Measurements from ENCODE around the gene RNF150. TPM values are rescaled to one million over a fixed set of nuclear protein-coding genes. Genes with fewer than 3 reads are reported as not detected.

RNF150 gene
- polyA plus RNA-seq, 3 donors = 0.21 TPM; not detected in 2

GRCh38 chr4:140876615-140877364 lies 256.5 kb downstream of the RNF150 start:
- H3K4me1 Mint-ChIP-seq = no peaks in the 10 kb centered on the region
- Histone ChIP-seq H3K4me2 (replicated peaks; ENCODE audit: extremely low read depth, low read length, poor library complexity, severe bottlenecking) (no peak overlapping the region), H2AFZ (ENCODE audit: insufficient read depth, low read depth, low read length, poor library complexity, severe bottlenecking) (no peak overlapping the region), H3K36me3 (replicated peaks in 1 of 2; ENCODE audit: control insufficient read depth in 1 of 2, insufficient read depth in 2 of 2, low read length in 2 of 2) (no peaks in the 10 kb centered on the region), H3K27me3 (ENCODE audit: control insufficient read depth in 2 of 2, insufficient read depth in 2 of 2, low read length in 2 of 2) (no peaks in the 10 kb centered on the region), H3K4me1 (ENCODE audit: control insufficient read depth in 1 of 2, insufficient read depth in 2 of 2, low read length in 2 of 2) (no peaks in the 10 kb centered on the region), H4K20me1 (ENCODE audit: insufficient read depth, low read length) (no peaks in the 10 kb centered on the region), H3K9me3 (replicated peaks in 1 of 2; ENCODE audit: control insufficient read depth in 1 of 2, insufficient read depth in 1 of 2, low read length in 2 of 2) (peaks cover 0 to 3% of the 10 kb centered on the region in 2 donors), H3K27ac (ENCODE audit: low read depth in 1 of 2, low read length in 2 of 2) (no peak overlapping the region), H3K79me2 (ENCODE audit: insufficient read depth, low read length) (no peaks in the 10 kb centered on the region), H3K4me3 (replicated peaks in 1 of 3; ENCODE audit: low read depth in 2 of 3, low read length in 3 of 3) (no peak overlapping the region), H3K9ac (ENCODE audit: insufficient read depth, low read length, poor library complexity, severe bottlenecking) (no peak overlapping the region)
- intact Hi-C loops (cut with micrococcal nuclease) = no loop called here
- no CpG with 5 or more reads among the region's 3 CpGs for WGBS (ENCODE audit: insufficient coverage)
- no peak overlapping the region for H3K4me3 Mint-ChIP-seq
- peaks cover 0 to 2% (median 1%) of the 10 kb centered on the region in 3 donors for H3K27me3 Mint-ChIP-seq (ENCODE audit: low read depth in 3 of 3)
- no peaks in the 10 kb centered on the region for H3K36me3 Mint-ChIP-seq
- no peak for DNase-seq
- peaks cover 2 to 23% (median 9%) of the 10 kb centered on the region in 7 donors for H3K9me3 Mint-ChIP-seq
- TF ChIP-seq CTCF (IDR thresholded peaks at IDR 0.05) = no peak
- H3K27ac Mint-ChIP-seq = no peak overlapping the region

GRCh38 chr4:140875746-140876452 lies 257.4 kb downstream of the RNF150 start:
- DNase-seq = no peak
- H3K4me2 ChIP-seq (replicated peaks; ENCODE audit: extremely low read depth, low read length, poor library complexity, severe bottlenecking) = no peak overlapping the region
- no peaks in the 10 kb centered on the region for H3K36me3 Mint-ChIP-seq
- H3K9ac ChIP-seq (ENCODE audit: insufficient read depth, low read length, poor library complexity, severe bottlenecking) = no peak overlapping the region
- H3K27me3 ChIP-seq (ENCODE audit: control insufficient read depth in 2 of 2, insufficient read depth in 2 of 2, low read length in 2 of 2) = no peaks in the 10 kb centered on the region
- peaks cover 0 to 3% of the 10 kb centered on the region in 2 donors for H3K9me3 ChIP-seq (replicated peaks in 1 of 2; ENCODE audit: control insufficient read depth in 1 of 2, insufficient read depth in 1 of 2, low read length in 2 of 2)
- no peaks in the 10 kb centered on the region for H3K4me1 ChIP-seq (ENCODE audit: control insufficient read depth in 1 of 2, insufficient read depth in 2 of 2, low read length in 2 of 2)
- intact Hi-C loops (cut with micrococcal nuclease) = no loop called here
- no peak overlapping the region for H2AFZ ChIP-seq (ENCODE audit: insufficient read depth, low read depth, low read length, poor library complexity, severe bottlenecking)
- WGBS (ENCODE audit: insufficient coverage) = no CpG with 5 or more reads among the region's 1 CpG
- H3K27ac ChIP-seq (ENCODE audit: low read depth in 1 of 2, low read length in 2 of 2) = no peak overlapping the region
- H3K4me3 ChIP-seq (replicated peaks in 1 of 3; ENCODE audit: low read depth in 2 of 3, low read length in 3 of 3) = no peak overlapping the region
- TF ChIP-seq CTCF (IDR thresholded peaks at IDR 0.05) = no peak
- no peaks in the 10 kb centered on the region for H3K79me2 ChIP-seq (ENCODE audit: insufficient read depth, low read length)
- H4K20me1 ChIP-seq (ENCODE audit: insufficient read depth, low read length) = no peaks in the 10 kb centered on the region
- H3K9me3 Mint-ChIP-seq = peaks cover 2 to 17% (median 9%) of the 10 kb centered on the region in 7 donors
- H3K4me1 Mint-ChIP-seq = no peaks in the 10 kb centered on the region
- H3K27ac Mint-ChIP-seq = no peak overlapping the region
- no peak overlapping the region for H3K4me3 Mint-ChIP-seq
- H3K36me3 ChIP-seq (replicated peaks in 1 of 2; ENCODE audit: control insufficient read depth in 1 of 2, insufficient read depth in 2 of 2, low read length in 2 of 2) = no peaks in the 10 kb centered on the region
- H3K27me3 Mint-ChIP-seq (ENCODE audit: low read depth in 3 of 3) = peaks cover 0 to 2% (median 1%) of the 10 kb centered on the region in 3 donors

Data from CD14-positive monocyte (primary cell).